Breast epithelium (tissue), 4 donors: ENCODE measurements around the gene SLC29A2. TPM values are rescaled to one million over a fixed set of nuclear protein-coding genes. Genes with fewer than 3 reads are reported as not detected.
A peak's percentile ranks its signal among the peaks of the same experiment; 100 is the strongest.

ENCODE experiments used
- DNase-seq, 2 donors: peaks; one replicate each; pipeline ENCODE4 v3.0.0-alpha.2; 2019; ENCODE audit warnings: low spot score in 2 of 2
- H3K27ac ChIP-seq, 2 donors: fragments of 200-600 bp; sonication (generic) in 1 of 2; one replicate each; pipeline ENCODE4 v1.5.1; 2016 to 2019; ENCODE audit warnings: mild to moderate bottlenecking in 1 of 2
- H3K27me3 ChIP-seq, 2 donors: fragments of 200-600 bp; sonication (generic) in 1 of 2; one replicate each; pipeline versions ENCODE4 v1.5.1 to v1.6.0; 2017 to 2019; ENCODE audit warnings: control low read depth in 1 of 2, mild to moderate bottlenecking in 1 of 2
- H3K36me3 ChIP-seq: fragments of 200-600 bp; one replicate; pipeline ENCODE4 v1.5.1; 2019
- H3K4me1 ChIP-seq, 2 donors: fragments of 200-600 bp; sonication (generic); one replicate each; pipeline ENCODE4 v1.5.1; 2016 to 2019; ENCODE audit warnings: control low read depth in 1 of 2
- H3K4me3 ChIP-seq, 3 donors: fragments of 200-600 bp; sonication (generic); 1 replicate in 2 of 3; 2 replicates in 1 of 3; pipeline ENCODE4 v1.5.1; 2016 to 2019; ENCODE audit warnings: mild to moderate bottlenecking in 3 of 3, moderate library complexity in 2 of 3
- H3K9me3 ChIP-seq, 2 donors: fragments of 200-600 bp; sonication (generic) in 1 of 2; one replicate each; pipeline ENCODE4 v1.5.1; 2016 to 2019; ENCODE audit warnings: control low read depth in 1 of 2
- POLR2A ChIP-seq: fragments of 450-650 bp; IDR thresholded peaks from one replicate; pipeline ENCODE4 v1.6.1; 2016; ENCODE audit warnings: antibody characterized with exemption, mild to moderate bottlenecking, moderate library complexity
- POLR2AphosphoS5 ChIP-seq, 3 donors: sonication (generic); formaldehyde crosslinking; IDR thresholded peaks; one replicate each; pipeline ENCODE4 v1.6.1; 2017; ENCODE audit warnings: antibody characterized with exemption in 3 of 3
- intact Hi-C: fragments of 100-400 bp; cut with DNase I; formaldehyde crosslinking; loops from one replicate; pipeline ENCODE4 v1.15.1; 2023; ENCODE audit warnings: low total_unique reads
- total RNA-seq, 3 donors: library from RNA; depleted of rRNA; stranded (reverse); fragments of >200 nt; gene quantifications; one replicate each; pipeline ENCODE4 v1.1.0, GENCODE V29; 2016
- TF ChIP-seq, protein P1 (sequence below), 3 donors: fragments of 450-650 bp; IDR thresholded peaks; one replicate each; pipeline ENCODE4 v1.5.1; 2016 to 2017; ENCODE audit warnings: antibody characterized with exemption in 3 of 3, mild to moderate bottlenecking in 3 of 3, moderate library complexity in 3 of 3

Gene SLC29A2
- total RNA-seq, 3 donors from 2014 or later, result 4.9 to 7.5 (median 6.4) TPM

- peak within 1 kb of the TSS; percentile 88 for H3K27ac ChIP-seq
- intact Hi-C loops, result no loop called here
- H3K36me3 ChIP-seq, result peaks cover 10% of the 10 kb centered on the region
- H3K9me3 ChIP-seq, result no peaks in the 10 kb centered on the region
- H3K4me3 ChIP-seq, result peak within 1 kb of the TSS; percentile 85 to 97 (median 89)
- H3K4me1 ChIP-seq, result peaks cover 0 to 25% of the 10 kb centered on the region in 2 donors
- no peaks in the 10 kb centered on the region for H3K27me3 ChIP-seq
- TF ChIP-seq, protein P1, sequence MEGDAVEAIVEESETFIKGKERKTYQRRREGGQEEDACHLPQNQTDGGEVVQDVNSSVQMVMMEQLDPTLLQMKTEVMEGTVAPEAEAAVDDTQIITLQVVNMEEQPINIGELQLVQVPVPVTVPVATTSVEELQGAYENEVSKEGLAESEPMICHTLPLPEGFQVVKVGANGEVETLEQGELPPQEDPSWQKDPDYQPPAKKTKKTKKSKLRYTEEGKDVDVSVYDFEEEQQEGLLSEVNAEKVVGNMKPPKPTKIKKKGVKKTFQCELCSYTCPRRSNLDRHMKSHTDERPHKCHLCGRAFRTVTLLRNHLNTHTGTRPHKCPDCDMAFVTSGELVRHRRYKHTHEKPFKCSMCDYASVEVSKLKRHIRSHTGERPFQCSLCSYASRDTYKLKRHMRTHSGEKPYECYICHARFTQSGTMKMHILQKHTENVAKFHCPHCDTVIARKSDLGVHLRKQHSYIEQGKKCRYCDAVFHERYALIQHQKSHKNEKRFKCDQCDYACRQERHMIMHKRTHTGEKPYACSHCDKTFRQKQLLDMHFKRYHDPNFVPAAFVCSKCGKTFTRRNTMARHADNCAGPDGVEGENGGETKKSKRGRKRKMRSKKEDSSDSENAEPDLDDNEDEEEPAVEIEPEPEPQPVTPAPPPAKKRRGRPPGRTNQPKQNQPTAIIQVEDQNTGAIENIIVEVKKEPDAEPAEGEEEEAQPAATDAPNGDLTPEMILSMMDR (IDR thresholded peaks at IDR 0.05), result peak in 1 of 3 donors; percentile 41
- peak; percentile 41 for TF ChIP-seq POLR2A
- peak; percentile 83 to 95 (median 91) for TF ChIP-seq POLR2AphosphoS5 (IDR thresholded peaks at IDR 0.05)
- peak; percentile 96 for DNase-seq
These were observed 26.8 kb downstream of the SLC29A2 start, which contains the start of gene BRMS1 for GRCh38 chr11:66344550-66345315. TSS of gene BRMS1 (minus strand) at chr11:66345104. CDS start at chr11:66342234, 2,870 bp downstream.

DNA sequence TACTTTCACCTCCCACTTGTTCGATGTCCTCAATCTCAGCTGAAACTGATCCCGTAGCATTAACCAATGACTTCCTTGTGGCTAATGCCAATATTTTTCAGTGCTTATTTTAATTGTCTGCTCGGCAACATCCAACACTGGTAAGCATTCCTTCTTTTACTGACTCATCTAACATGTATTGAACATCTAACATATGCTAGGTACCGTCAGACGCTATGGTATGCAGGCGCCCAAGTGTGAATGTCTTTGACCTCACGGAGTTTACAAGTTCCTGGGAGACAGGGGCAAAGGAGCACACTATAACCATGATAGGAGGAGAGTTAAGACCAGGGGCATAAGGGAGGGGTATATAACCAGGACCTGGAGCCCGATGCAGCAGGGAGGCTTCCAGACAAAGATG is 28.4 kb downstream of the SLC29A2 start:
- Histone ChIP-seq H3K4me1 (peaks cover 0 to 25% of the 10 kb centered on the region in 2 donors), H3K36me3 (peaks cover 10% of the 10 kb centered on the region), H3K27me3 (no peaks in the 10 kb centered on the region), H3K9me3 (no peaks in the 10 kb centered on the region), H3K27ac (no peak overlapping the region), H3K4me3 (no peak overlapping the region)
- TF ChIP-seq POLR2AphosphoS5 (IDR thresholded peaks at IDR 0.05), result no peak
- TF ChIP-seq, protein P1 (IDR thresholded peaks at IDR 0.05), result no peak
- intact Hi-C loops, result no loop called here
- no peak for DNase-seq

DNA sequence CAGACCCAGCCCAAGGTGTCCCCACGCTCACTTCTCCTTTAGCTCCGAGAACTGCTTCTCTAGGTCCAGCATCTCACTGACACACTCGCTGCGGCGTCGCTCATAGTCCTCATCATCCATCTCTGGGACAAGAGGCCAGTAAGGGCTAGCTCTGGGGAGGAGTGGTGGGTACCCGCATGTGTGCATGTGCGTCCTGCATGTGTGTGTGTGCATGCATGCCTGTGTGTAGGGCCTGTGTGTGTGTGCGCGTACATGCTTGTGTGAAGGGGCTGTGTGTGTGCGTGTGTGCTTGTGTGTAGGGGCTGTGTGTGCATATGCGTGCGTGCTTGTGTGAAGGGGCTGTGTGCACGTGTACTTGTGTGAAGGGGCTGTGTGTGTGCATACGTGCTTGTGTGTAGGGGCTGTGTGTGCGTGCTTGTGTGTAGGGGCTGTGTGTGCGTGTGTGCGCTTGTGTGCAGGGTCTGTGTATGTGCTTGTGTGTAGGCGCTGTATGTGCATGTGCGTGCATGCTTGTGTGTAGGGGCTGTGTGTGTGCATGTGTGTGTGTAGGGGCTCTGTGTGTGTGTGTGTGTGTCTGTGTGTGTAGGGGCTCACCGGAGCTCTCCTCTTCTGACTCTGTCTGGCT is 29.9 kb downstream of the SLC29A2 start:
- H3K36me3 ChIP-seq, result peaks cover 10% of the 10 kb centered on the region
- no peak overlapping the region for H3K27ac ChIP-seq
- no peak for DNase-seq
- no peak for TF ChIP-seq POLR2AphosphoS5 (IDR thresholded peaks at IDR 0.05)
- TF ChIP-seq, protein P1 (IDR thresholded peaks at IDR 0.05), result no peak
- TF ChIP-seq POLR2A, result no peak
- H3K9me3 ChIP-seq, result no peaks in the 10 kb centered on the region
- no peak overlapping the region for H3K4me3 ChIP-seq
- no peaks in the 10 kb centered on the region for H3K27me3 ChIP-seq
- intact Hi-C loops, result no loop called here
- H3K4me1 ChIP-seq, result peaks cover under 1 to 25% of the 10 kb centered on the region in 2 donors

GRCh38 chr11:66340596-66341501 is 30.7 kb downstream of the SLC29A2 start:
- H3K27ac ChIP-seq, result no peak overlapping the region
- H3K4me1 ChIP-seq, result peaks cover 4 to 18% of the 10 kb centered on the region in 2 donors
- H3K4me3 ChIP-seq, result no peak overlapping the region
- H3K27me3 ChIP-seq, result no peaks in the 10 kb centered on the region
- intact Hi-C loops, result no loop called here
- H3K36me3 ChIP-seq, result peaks cover 10% of the 10 kb centered on the region
- no peak for DNase-seq
- TF ChIP-seq POLR2A, result no peak
- no peak for TF ChIP-seq POLR2AphosphoS5 (IDR thresholded peaks at IDR 0.05)
- TF ChIP-seq, protein P1 (IDR thresholded peaks at IDR 0.05), result no peak
- H3K9me3 ChIP-seq, result no peaks in the 10 kb centered on the region
